ENCODE measurements around the gene OGN.
A peak's percentile ranks its signal among the peaks of the same experiment; 100 is the strongest.

The OGN gene

DNA sequence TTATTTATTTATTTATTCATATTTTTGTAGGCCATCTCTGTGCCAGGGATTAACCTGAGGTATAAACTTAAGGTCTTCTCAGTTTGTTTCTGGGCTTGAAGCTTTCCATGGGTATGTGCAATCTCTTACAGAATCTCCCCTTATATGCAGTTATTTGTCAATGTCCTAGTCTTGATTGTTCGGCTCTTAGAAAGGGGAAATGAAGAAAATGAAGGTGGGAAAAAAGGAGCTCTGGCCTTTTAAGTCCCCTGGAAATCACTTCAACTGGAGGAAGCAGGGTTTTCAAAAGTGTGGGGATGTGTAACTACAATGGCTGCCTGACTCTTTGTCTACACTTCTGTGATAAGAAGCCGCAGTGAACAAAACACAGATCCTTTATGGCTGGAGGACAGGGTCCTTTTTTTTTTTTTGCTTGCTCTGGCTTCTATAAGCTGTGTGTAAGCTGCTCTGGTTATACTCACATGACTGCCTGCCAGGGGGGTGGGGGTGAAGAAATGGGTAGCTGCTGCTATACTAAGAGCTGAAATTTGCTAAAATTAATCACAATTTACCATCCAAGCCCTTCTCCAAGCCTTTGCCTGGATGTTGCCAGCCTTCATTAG lies 44.9 kb downstream of the OGN start:
- in situ Hi-C loops (cut with MboI; ENCODE audit: low pct_unique_long_range_greater_than_20kb, low sequenced_read_pairs) = no loop called here
- DNase-seq = peak; percentile 33

DNA sequence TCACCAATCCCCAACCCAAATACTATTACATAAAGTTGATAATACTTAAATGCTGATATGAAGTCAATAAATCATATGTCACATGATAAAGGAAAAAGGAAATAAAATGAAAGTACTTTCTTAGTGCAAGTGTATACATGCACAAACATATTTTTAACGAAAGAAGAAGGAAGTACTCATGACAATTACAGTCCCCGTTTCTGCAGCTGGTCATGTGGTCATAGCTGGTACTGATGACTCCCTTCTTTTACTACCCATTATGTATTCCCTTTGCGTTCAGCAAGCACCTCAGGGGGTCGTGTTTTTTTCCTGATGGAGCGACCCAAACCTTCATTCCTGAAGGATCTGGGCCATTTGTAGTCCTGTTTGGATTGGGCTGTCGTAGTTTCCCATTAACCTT lies 51.3 kb downstream of the OGN start:
- DNase-seq = no peak
- in situ Hi-C loops (cut with MboI; ENCODE audit: low pct_unique_long_range_greater_than_20kb, low sequenced_read_pairs) = no loop called here

DNA sequence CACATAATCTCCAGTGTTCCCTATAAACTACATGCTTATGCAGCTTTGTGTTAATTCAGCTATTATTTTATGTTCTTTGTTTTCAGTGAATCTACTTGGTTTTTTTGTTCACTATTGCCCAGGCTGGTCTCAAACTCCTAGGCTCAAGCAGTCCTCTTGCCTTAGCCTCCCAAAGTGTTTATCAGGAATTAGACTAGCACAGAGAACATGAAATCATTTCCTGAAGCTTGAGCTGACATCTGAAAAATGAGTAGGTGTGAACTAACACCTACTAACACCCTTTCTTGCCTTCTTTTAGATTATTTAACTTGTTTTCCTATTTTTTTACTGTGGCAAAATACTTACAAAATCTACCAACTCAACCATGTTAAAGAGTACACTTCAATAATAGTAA lies 53.6 kb downstream of the OGN start:
- in situ Hi-C loops (cut with MboI; ENCODE audit: low pct_unique_long_range_greater_than_20kb, low sequenced_read_pairs) = no loop called here
- no peak for DNase-seq

DNA sequence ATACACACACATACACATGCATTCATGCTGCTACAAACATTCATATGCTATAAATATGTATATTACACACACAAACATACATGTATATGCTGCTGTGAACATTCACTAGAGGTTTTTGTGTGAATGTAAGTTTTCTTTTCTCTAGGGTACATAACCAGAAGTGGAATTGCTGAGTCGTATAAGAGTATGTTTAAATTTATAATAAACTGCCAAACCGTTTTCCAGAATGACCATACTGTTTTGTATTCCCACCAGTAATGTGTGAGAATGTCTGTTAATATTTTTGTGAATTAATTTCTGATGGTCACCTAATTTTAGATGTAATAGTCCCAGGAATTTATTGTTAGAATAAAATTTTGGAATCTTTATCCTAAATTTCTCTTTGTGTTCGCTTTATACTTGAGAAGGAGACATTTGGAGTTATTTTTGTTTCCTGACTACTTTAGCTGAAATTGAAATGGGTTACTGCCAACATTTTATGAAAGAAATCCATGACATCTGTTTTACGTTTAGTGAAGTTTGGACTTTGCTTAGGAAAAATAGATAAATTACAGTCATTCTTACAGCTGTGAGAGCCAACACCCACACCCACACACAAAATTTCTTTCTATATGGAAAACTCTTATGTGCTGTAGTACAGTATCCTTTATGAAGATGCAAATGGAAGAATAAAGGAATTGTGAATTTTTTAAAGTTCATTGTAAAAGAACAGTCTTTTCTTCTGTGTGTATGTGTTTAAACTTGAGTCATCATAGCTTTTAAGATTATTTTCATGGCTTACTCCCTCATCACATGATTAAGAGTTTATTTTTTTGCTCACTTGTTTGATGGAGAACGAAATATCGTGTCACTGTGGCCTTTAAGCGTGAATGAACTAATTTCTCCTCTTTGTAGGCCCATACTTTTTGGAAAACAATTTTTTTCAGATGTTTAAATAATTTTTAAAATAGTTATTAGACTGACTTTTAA lies 54.3 kb downstream of the OGN start:
- DNase-seq = no peak
- in situ Hi-C loops (cut with MboI; ENCODE audit: low pct_unique_long_range_greater_than_20kb, low sequenced_read_pairs) = loop anchor here (25.0 kb wide), 1 partner anchor 262 kb away; no protein-coding TSS in a partner anchor

DNA sequence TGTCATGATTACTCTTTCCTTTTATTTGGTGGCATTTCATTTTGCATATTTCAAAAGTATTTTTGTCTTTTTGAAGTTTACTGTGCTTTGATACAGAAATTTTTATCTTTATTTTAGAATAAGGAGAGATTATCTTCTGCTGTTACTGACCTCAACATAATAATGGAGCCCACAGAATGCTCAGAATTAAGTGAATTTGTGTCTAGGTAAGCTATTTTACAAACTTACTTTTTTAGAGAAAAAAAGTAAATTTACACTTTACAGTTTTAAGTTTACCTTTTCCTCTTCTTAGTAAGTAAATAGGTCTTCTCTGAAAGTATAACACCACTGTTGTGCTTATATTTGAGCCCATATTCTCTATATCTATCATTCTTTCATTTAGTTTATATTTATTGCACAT lies 58.8 kb downstream of the OGN start:
- in situ Hi-C loops (cut with MboI; ENCODE audit: low pct_unique_long_range_greater_than_20kb, low sequenced_read_pairs) = loop anchor here (25.0 kb wide), 1 partner anchor 267 kb away; no protein-coding TSS in a partner anchor
- DNase-seq = no peak

DNA sequence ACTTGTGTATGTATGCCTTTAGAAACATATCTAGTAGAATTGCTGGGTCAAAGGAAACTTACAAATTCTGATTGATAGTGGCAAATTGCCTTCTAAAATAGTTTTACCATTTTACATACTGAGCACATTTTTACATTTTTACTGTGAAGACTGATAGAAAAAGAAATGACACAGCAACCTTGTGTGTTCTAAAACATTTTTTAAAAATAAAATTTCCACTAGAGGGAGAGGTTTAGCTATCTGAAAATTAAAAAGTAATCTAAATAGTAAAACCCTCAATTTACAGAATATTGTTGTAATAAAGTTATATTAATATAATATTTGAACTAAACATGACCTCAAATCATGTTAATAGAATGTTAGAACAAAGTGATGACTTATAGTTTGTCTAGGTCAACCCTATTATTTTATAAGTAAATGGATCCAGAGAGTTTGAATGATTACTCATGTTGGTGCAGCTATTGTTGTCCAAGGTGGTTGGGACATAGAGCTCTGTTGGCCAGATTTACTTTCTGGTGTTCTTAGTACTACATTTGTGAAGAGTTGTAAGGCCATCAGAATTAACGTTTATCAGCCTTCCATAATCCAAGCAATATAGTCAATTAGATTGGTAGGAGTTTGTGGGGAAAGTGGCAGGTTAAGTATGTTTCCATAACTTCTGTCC lies 61.4 kb downstream of the OGN start:
- in situ Hi-C loops (cut with MboI; ENCODE audit: low pct_unique_long_range_greater_than_20kb, low sequenced_read_pairs) = loop anchor here (25.0 kb wide), 1 partner anchor 269 kb away; no protein-coding TSS in a partner anchor
- DNase-seq = no peak

DNA sequence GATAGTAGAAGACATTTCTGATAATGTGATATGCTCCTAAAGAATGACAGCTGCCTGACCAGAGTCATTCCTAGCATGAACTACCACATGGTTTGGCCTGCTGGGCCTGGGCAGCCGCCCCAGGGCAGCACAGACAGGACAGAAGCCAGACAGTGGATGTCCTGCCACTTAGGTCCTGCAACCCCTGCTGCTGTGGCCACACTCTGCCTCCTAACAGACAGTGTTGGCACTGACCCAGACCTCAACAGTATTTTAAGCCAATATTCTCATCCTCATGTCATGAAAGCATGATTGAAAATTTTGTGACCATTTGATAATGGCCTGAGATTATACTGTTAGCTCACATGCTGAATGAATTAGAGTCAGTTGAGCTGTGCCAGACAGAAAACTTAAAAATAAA lies 62.8 kb downstream of the OGN start:
- in situ Hi-C loops (cut with MboI; ENCODE audit: low pct_unique_long_range_greater_than_20kb, low sequenced_read_pairs) = loop anchor here (25.0 kb wide), 1 partner anchor 271 kb away; no protein-coding TSS in a partner anchor
- DNase-seq = no peak

DNA sequence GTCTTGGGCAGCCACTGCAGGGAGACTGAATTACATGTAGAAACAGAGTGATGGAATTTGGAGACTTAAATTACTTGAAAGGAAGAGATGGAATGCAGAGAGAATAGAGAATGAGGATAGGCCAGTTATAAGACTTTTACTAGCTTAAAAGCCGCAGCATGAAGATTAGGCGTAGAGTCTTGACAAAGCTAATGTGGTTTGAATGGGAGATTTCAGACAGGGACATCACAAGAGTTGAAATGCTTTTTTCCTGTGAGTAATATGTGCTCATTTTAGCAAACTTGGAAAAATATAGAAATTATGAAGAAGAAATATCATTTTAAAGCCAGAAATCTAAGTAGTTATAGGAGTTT lies 71.1 kb downstream of the OGN start:
- DNase-seq = no peak
- in situ Hi-C loops (cut with MboI; ENCODE audit: low pct_unique_long_range_greater_than_20kb, low sequenced_read_pairs) = loop anchor here (25.0 kb wide), 1 partner anchor 279 kb away; no protein-coding TSS in a partner anchor
